H1 (cell line): ENCODE measurements around the gene DLEC1. TPM values are rescaled to one million over a fixed set of nuclear protein-coding genes. Genes with fewer than 3 reads are reported as not detected.

Source experiments
- ASH2L ChIP-seq: fragments of 200-600, 300-600 bp; sonication (generic); IDR thresholded peaks from one replicate; pipeline ENCODE4 v1.7.1; 2017; ENCODE audit warnings: low read length
- CREB1 ChIP-seq: IDR thresholded peaks from 2 replicates; pipeline ENCODE4 v1.6.1; 2012; ENCODE audit warnings: inconsistent platforms
- GTF2F1 ChIP-seq: IDR thresholded peaks from 2 replicates; pipeline ENCODE4 v1.6.1; 2012; ENCODE audit warnings: low read depth, low read length, improper control_type of control experiment, borderline replicate concordance
- JUND ChIP-seq: IDR thresholded peaks from 2 replicates; pipeline ENCODE4 v1.6.1; 2011; ENCODE audit warnings: mild to moderate bottlenecking, improper control_type of control experiment, low read length
- RFX5 ChIP-seq: IDR thresholded peaks from 2 replicates; pipeline ENCODE4 v1.6.1; 2011; ENCODE audit warnings: low read depth, low read length, improper control_type of control experiment, borderline replicate concordance
- SP4 ChIP-seq: IDR thresholded peaks from 2 replicates; pipeline ENCODE4 v1.6.1; 2012; ENCODE audit warnings: low read length, inconsistent platforms
- TAF7 ChIP-seq: optimal IDR thresholded peaks from 2 replicates; pipeline ENCODE3; 2011; ENCODE audit warnings: low read depth, mild to moderate bottlenecking, inconsistent platforms, low read length, moderate library complexity, borderline replicate concordance
- polyA plus RNA-seq, 7 experiments: library from polyadenylated mRNA; depleted of rRNA in 3 of 7; stranded (reverse) in 5 of 7; unstranded in 2 of 7; fragments of >200 nt in 5 of 7; fragments of 200-250 nt in 2 of 7; gene quantifications; 1 replicate in 5 of 7; 2 replicates in 1 of 7; 4 replicates in 1 of 7; pipeline versions ENCODE4 v1.2.1 to v1.2.3, GENCODE V29; 2011 to 2013; ENCODE audit warnings: missing spikeins in 2 of 7, mixed read lengths in 2 of 7
- total RNA-seq: library from RNA; stranded (reverse); fragmentation: NEBNext Ultra II Directional; extraction: Animal tissue kit (Norgen Biotek cat#: 25700); gene quantifications from 2 replicates; pipeline ENCODE4 v1.2.1, GENCODE V29; 2021
- TF ChIP-seq, protein P1 (sequence below): IDR thresholded peaks from 2 replicates; pipeline ENCODE4 v1.6.1; 2011; ENCODE audit warnings: low read length, improper control_type of control experiment

The DLEC1 gene
- total and polyA plus RNA-seq, 2 of the 8 experiments (the other 6 are each of a cell fraction or from before 2014, with no cell fraction given), result 0.26 to 0.76 TPM

DNA sequence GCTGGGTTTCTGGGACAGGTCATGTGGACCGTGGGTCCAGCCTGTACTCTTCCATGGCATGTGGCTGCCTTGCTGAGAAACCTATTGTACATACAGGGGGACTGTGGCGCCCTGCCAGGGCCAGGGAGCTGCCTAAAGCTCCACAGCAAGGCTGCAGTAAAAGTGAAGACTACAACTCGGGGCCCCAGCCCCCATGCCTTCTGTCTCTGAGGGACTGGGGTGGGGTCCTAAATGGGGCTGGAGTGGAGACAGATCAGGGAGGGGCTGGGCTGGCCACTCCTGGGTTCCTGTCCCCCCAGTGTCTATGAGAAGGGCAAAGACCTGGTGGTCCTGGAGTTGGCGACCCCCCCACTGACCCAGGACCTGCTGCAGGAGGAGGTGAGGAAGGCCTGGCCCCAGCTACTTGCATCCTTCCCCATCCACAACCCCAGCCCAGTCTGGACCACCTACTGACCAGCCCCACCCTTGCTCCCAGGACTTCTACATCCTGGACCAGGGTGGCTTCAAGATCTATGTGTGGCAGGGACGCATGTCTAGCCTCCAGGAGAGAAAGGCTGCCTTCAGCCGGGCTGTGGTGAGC is 41.1 kb upstream of the DLEC1 start (continued):
- no peak for TF ChIP-seq ASH2L
- TF ChIP-seq CREB1, result no peak
- TF ChIP-seq RFX5, result no peak
- no peak for TF ChIP-seq SP4
- TF ChIP-seq TAF7, result no peak
- TF ChIP-seq JUND, result no peak
- no peak for TF ChIP-seq GTF2F1
- TF ChIP-seq, protein P1, sequence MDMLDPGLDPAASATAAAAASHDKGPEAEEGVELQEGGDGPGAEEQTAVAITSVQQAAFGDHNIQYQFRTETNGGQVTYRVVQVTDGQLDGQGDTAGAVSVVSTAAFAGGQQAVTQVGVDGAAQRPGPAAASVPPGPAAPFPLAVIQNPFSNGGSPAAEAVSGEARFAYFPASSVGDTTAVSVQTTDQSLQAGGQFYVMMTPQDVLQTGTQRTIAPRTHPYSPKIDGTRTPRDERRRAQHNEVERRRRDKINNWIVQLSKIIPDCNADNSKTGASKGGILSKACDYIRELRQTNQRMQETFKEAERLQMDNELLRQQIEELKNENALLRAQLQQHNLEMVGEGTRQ, result no peak
